CD4-positive, alpha-beta T cell treated with Interferon gamma for 1 hour (primary cell): ENCODE data around the gene JUP.
"Not testable (repeated sequence)": the region's sequence is repeated elsewhere in the genome, so short reads cannot be mapped to it uniquely, and the experiment has no call there.

ENCODE experiments used
- DNase-seq: peaks from one replicate; pipeline ENCODE4 v3.0.0-alpha.2; 2020

JUP gene

DNA sequence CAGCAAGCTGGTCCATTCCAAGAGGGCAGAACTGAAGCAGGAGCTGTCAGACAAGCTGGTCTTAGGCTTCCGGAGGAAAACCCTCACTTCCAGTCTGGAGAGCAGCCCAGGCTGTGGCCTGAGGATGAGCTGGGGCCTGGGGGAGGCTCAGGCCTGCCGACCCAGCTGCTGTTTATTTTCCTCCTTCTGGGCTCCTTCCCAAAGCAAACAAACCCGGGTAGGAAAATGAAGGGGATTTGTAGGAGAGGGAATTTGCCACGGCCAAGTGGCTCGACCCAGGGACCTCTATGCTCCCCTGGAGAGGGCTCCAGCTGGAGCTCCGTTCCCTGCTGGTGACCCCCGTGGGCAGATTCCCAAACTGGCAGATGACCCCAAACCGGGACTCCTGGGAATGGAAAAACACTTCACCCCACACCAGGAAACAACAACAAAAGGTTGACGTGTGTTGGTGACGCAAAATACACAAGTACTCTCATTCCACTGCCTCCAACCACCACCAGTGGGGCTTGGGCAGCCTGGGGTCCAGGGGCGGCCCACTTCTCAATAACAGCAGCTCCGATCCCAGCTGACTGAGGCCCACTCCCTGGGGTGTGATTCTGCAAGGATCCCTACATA is 8.8 kb downstream of the JUP start:
- DNase-seq, result no peak

GRCh38 chr17:41777157-41777573 is 9.3 kb downstream of the JUP start:
- DNase-seq, result no peak

DNA sequence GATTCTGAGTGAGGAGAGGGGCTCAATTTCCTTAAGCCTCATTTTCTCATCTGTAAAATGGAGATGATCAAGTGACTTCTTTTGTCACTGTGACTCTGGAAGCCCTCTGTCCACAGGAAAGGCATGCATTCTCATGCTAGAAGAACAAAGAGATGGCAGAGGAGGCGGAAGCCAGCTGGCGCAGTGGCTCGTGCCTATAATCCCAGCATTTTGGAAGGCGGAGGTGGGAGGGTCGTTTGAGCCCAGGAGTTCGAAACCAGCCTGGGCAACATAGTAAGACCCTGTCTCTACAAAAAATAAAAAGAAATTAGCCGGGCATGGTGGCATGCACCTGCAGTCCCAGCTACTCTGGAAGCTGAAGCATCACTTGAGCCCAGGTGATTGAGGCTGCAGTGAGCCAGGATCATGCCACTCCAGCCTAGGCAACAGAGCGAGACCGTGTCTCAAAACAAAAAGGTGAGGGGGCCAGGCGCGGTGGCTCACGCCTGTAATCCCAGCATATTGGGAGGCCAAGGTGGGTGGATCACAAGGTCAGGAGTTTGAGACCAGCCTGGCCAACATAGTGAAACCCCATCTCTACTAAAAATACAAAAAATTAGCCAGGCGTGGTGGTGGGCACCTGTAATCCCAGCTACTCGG is 10.1 kb downstream of the JUP start:
- not testable (repeated sequence) for DNase-seq

GRCh38 chr17:41775394-41776226 is 10.9 kb downstream of the JUP start:
- no peak for DNase-seq

- no peak for DNase-seq
Measured at GRCh38 chr17:41773731-41774193, 12.7 kb downstream of the JUP start.

DNA sequence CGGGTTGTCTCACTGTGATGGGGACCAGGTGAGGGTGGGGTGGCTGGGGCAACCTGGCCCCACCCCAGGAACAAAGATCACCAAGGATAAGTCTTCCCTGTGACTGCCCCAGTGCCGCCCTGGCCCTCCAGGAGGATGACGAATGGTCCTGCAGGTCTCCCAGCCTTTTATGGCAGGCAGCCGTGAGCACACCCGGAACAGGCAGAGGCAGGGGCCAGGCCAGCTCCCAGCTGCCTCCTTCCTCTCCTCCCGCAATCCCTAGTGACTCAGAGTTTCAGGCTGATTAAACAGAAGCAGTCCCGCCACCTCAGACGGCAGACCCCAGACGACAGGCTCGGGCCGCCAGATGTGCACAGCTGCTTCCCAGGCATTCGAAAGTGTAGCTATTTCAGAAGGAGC is 13.3 kb downstream of the JUP start:
- DNase-seq, result no peak

DNA sequence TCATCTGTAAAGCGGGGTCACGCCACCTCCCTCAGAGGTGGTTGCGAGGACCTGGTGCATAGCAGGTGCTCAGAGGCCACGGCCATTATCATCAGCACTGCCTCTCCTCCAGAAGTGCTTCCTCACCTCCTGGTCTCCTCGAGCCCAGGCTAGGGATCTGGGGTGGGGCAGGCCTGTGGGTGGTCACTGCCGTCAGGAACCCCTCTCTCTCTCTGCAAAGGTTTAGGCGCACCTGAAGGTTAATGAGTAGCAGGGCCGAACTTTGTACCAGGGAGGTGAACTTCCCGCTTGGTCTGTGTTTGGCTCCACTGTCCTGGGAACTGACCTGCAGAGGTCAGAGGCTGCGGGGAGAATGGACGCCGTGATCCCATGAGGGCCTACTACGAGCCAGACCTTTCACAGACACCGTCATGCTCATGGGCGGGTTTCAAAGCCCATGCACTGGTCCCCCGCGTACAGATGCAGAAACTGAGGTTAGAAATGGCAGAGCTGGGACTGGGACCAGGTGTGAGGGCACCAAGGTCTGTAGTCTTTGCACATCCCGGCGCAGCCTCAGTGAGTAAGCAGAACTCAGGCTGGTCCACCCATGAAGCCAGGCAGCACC is 13.8 kb downstream of the JUP start:
- DNase-seq, result no peak

- no peak for DNase-seq
Measured at GRCh38 chr17:41772218-41772585, 14.3 kb downstream of the JUP start.

DNA sequence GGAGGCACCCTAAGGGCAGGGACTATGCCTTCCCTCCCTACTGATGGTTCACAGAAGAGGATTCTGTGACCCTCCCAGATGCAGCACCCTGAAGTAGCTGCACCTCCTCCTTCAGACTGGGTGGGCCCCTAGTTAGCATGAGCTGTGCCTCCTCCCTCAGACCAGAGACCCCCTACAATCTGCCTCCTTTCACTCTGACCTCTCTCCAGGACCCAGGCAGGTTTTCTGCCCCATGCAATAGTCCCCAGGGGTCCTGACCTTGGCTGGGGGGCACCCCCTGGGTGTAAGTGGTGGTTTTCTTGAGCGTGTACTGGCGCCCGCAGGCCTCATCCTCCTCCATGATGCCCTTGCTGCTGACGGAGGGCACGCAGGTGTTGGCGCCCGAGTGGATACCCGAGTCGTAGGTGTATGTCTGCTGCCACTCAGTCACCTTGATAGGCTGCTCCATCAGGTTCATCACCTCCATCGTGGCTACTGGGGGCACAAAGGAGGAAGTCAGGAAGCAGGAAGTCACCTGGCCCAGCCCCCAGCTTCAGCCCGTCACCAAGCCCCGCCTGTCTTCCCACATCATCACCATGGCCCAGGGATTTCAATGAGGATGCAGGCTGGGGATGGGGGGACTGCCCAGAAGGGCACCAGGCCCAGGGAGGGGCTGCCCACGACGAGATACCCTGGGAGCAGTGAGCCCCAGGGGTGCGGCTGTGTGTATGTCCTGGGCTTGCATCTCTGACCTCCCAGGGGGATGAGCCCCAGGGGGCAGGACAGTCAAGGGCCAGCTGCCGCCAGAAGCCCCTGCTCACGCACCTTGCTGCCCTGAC is 14.9 kb downstream of the JUP start:
- no peak for DNase-seq

DNA sequence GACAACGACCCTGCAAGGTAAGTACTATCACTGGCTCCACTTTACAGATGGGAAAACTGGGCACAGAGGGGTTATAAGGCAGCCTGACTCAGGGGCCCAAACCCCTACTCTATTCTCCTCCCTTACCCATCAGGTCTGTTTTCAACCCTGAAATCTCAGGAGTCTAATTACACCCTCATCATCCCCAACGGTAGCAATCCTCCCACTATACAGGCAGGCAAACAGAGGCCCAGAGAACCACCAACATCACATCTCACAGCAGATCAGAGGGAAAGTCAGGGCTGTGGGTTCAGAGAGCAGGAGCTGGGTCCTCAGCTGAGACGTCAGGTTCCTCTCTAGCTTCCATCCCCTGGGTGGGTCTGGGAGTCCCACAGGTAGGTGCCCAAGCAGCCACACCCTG is 16.5 kb downstream of the JUP start:
- no peak for DNase-seq

DNA sequence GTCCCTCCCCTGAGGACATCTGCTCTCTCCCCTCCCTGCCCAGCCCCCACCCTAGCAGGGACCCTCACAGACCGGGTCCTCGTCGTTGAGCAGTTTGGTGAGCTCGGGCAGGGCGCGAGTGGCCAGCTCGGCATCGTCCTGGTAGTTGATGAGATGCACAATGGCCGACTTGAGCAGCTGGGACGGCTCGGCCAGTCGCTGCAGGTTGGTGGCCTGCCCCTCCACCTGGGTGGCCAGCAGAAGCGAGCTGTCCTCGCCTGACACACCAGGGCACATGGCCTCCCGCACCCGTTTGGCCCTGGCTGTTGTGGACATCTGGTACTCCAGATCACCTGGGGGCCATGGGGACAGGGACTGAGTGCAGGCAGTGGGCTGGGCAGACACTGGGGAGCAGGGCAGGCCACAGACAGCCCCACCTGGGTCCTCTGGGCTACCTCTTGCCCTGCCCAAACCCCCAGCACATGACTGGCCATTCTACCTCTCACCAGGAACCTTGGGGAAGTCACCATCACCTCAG is 17.1 kb downstream of the JUP start:
- DNase-seq, result no peak

DNA sequence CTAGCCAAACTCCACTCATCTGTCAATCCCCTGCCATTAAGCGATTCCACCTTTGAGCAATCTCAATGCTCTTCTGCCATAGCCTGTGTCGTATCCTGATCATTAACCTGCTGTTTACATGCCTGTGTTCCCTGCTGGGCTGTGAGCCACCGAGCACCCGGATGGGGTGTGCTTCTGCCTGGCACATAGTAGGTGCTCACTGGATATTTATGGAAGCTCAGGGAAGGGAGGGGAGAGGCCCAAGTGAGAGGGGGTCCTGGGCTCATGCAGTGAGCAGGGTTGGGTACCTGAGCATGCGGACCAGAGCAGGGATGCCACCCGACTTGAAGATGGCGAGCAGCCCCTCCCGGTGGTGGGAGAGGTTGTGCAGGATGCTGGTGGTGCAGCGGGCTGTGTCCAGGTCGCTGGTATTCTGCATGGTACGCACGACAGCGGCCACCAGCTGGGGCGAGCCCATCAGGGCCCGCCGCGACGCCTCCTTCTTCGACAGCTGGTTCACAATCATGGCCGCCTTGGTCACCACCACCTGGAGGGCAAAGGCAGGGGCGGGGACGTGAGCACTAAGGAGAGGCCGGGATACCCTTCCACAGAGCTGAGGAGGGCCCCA is 17.7 kb downstream of the JUP start:
- DNase-seq, result no peak

DNA sequence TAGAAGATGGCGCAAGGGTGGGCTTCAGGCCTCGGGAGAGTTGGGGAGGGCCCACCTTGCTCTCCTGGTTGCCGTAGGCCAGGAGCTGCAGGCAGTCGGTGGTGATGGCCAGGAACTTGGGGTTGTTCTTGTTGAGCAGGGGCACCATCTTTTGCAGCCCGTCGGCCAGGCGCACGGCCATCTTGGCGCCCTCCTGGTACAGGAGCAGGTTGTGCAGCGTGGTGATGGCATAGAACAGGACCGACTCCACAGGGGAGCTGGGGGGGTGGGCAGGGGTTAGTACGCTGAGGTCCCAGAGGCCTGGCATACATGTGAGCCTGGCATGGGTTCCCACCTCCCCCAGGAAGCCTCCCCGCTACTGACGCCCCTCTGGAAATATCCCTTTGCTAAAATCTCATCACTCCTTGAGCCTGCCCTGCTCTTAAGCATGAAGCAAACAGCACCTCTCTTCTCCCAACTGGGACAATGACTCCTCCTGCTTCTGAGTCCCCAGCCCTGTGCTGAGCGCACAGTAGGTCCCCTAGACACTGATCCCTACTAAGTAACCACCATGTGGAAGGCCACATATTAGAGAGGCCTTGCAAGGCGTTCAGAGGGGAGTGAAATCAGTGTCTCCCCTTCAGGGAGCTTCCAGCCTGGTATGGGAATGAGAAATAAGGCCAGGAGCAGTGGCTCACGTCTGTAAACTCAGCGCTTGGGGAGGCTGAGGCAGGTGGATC is 19.0 kb downstream of the JUP start:
- DNase-seq, result no peak

GRCh38 chr17:41766135-41766534 is 20.4 kb downstream of the JUP start:
- DNase-seq, result no peak

DNA sequence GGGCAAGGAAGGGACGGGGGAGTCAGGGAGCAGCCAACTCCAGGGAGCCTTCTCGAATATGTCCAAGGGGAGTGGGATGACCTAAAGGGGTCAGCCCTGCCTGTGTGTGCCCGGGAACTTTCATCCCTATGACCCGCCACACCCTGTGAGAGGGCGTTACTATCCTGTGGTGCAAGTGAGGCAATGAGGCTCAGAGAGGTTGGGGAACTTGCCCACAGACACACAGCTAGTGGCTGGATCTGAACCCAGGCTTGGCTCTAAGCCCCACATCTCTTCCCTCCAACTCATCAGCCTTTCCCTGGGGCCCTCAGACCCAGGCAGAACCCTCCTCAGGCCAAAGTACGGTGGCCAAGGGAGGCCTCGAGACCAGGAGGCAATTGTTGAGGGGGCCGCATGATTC is 23.2 kb downstream of the JUP start:
- no peak for DNase-seq

DNA sequence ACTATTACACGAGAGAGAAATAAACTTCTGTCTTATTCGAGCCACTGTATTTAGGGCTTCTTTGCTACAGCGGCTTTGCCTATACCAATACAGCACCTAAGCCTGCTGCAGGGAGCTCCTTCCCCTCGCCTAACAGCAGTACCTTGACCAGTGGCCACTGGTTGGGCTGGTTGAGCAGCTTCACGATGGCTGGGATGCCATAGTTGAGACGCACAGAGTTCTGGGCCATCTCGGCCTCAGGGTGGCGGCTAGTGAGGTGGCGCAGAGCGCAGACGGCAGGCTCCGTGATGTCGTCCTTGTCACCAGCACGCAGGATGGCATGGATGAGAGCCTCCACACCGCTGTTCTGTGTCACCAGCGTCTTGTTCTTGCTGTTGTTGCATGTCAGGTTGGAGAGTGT is 23.7 kb downstream of the JUP start:
- no peak for DNase-seq

DNA sequence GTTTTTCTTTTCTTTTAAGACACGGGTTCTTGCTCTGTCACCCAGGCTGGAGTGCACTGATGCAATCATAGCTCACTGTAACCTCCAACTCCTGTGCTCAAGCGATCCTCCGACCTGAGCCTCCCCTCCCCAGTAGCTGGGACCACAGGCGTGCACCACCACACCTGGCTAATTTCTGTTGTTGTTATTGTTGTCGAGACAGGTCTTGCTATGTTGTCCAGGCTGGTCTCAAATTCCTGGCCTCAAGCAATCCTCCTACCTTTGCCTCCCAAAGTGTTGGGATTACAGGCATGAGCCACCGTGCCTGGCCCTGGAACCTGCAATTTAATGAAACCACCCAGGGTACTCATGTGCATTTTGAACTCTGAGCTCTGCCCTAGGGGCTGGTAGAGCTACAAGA is 24.1 kb downstream of the JUP start:
- no peak for DNase-seq

DNA sequence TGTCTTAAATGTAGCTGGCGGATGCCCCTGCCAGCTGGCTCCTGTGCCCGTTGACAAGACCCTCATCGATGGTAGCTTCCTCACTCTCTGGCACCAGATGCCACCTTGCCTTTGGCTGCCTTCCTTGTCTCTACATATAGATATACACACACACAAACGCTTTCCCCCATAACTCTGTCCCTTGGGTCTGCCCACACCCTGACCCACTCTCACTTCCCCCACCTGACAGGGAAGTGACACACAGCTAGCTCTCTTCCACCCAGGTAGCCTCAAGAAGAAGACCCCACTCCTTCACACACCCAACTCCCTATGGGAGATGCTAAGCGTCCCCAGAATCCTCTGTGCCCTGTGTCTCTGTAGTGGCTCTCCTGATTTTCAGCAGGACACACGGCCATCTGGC is 25.6 kb downstream of the JUP start:
- no peak for DNase-seq

GRCh38 chr17:41758601-41759000 is 27.9 kb downstream of the JUP start:
- DNase-seq, result no peak

GRCh38 chr17:41754066-41754465 is 32.4 kb downstream of the JUP start:
- DNase-seq, result no peak

GRCh38 chr17:41751288-41751687 is 35.2 kb downstream of the JUP start:
- no peak for DNase-seq
